Karpas-422 (cell line): ENCODE measurements around the gene ACOT7. TPM values are rescaled to one million over a fixed set of nuclear protein-coding genes. Genes with fewer than 3 reads are reported as not detected.
"Not testable (repeated sequence)": the region's sequence is repeated elsewhere in the genome, so short reads cannot be mapped to it uniquely, and the experiment has no call there.

ENCODE experiments used
- DNase-seq: peaks from one replicate; pipeline ENCODE4 v3.0.0-alpha.2; 2015
- H2AFZ ChIP-seq: fragments of 200-600 bp; sonication (generic); 2 replicates; pipeline ENCODE4 v1.6.1; 2014; ENCODE audit warnings: antibody characterized with exemption, low read length, mixed read lengths
- H3K27ac ChIP-seq: fragments of 200-600 bp; sonication (generic); 2 replicates; pipeline ENCODE4 v1.5.1; 2014; ENCODE audit warnings: mild to moderate bottlenecking, low read length, moderate library complexity
- H3K27me3 ChIP-seq: fragments of 200-600 bp; sonication (generic); 2 replicates; pipeline ENCODE4 v1.6.1; 2014; ENCODE audit warnings: low read length, mixed read lengths
- H3K36me3 ChIP-seq: fragments of 200-600 bp; sonication (generic); 2 replicates; pipeline ENCODE4 v1.6.1; 2014; ENCODE audit warnings: low read length, mixed read lengths; ENCODE audit not compliant: insufficient read depth
- H3K4me1 ChIP-seq: fragments of 200-600 bp; sonication (generic); 2 replicates; pipeline ENCODE4 v1.6.1; 2014; ENCODE audit warnings: mild to moderate bottlenecking, low read length, mixed read lengths
- H3K4me2 ChIP-seq: fragments of 200-600 bp; sonication (generic); 2 replicates; pipeline ENCODE4 v1.6.1; 2014; ENCODE audit warnings: low read length, low read depth, mild to moderate bottlenecking; ENCODE audit not compliant: poor library complexity, severe bottlenecking
- H3K4me3 ChIP-seq: fragments of 200-600 bp; sonication (generic); 2 replicates; pipeline ENCODE4 v1.5.1; 2014; ENCODE audit warnings: mild to moderate bottlenecking, antibody characterized with exemption, low read length, mixed read lengths
- H3K79me2 ChIP-seq: fragments of 200-600 bp; sonication (generic); 2 replicates; pipeline ENCODE4 v1.6.1; 2014; ENCODE audit warnings: mild to moderate bottlenecking, low read length, mixed read lengths
- H3K9ac ChIP-seq: fragments of 200-600 bp; sonication (generic); 2 replicates; pipeline ENCODE4 v1.6.0; 2014; ENCODE audit warnings: low read length
- H3K9me2 ChIP-seq: fragments of 200-600 bp; sonication (generic), shearing (Covaris generic); replicated peaks from 2 replicates; pipeline ENCODE4 v1.6.0; 2014; ENCODE audit warnings: mild to moderate bottlenecking, low read length, moderate library complexity; ENCODE audit not compliant: insufficient read depth
- H3K9me3 ChIP-seq: fragments of 300-700, 200-600 bp; sonication (generic); 2 replicates; pipeline ENCODE4 v1.6.1; 2014; ENCODE audit warnings: low read length, mixed read lengths
- H4K20me1 ChIP-seq: fragments of 200-600 bp; sonication (generic); 2 replicates; pipeline ENCODE4 v1.6.1; 2014; ENCODE audit warnings: mild to moderate bottlenecking, antibody characterized with exemption, low read length, low read depth; ENCODE audit not compliant: insufficient read depth
- total RNA-seq: library from RNA; depleted of rRNA; stranded (reverse); fragments of >200 nt; shearing (Covaris generic); gene quantifications from 2 replicates; pipeline ENCODE4 v1.2.3, GENCODE V29; 2014; ENCODE audit warnings: low replicate concordance

The ACOT7 gene
- total RNA-seq, 1 experiment from 2014 or later = 11.8 TPM

DNA sequence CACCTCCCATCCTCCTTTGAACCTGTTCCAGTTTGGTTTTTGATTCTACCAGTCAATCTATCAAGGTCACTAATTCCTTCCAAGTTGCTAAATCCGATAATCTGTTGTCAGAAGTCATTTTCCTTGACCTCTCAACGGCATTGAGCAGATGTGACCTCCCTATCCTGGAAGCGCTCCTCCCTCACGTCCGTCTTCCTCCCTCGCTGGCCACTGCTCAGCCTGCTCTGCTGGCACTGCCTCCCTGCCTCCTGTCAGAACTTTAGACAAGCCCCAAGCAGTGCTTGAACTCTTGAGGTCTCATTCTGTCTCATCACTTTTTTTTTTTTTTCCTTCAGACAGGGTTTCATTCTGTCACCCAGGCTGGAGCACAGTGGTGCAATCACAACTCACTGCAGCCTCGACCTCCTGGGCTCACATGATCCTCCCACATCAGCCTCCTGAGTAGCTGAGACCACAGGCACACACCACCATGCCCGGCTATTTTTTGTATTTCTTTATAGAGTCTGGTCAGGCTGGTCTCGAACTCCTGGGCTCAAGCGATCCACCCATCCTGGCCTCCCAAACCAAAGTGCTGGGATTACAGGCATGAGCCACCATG is 4.4 kb upstream of the ACOT7 start:
- no peak overlapping the region for H3K4me3 ChIP-seq
- H3K27me3 ChIP-seq = no peaks in the 10 kb centered on the region
- H4K20me1 ChIP-seq = no peaks in the 10 kb centered on the region
- no peaks in the 10 kb centered on the region for H3K9me2 ChIP-seq
- H3K36me3 ChIP-seq = no peaks in the 10 kb centered on the region
- no peaks in the 10 kb centered on the region for H3K9me3 ChIP-seq
- H3K4me1 ChIP-seq = peaks cover 6% of the 10 kb centered on the region
- no peak overlapping the region for H2AFZ ChIP-seq
- H3K27ac ChIP-seq = no peak overlapping the region
- no peak for DNase-seq
- H3K79me2 ChIP-seq = no peaks in the 10 kb centered on the region
- no peak overlapping the region for H3K9ac ChIP-seq
- H3K4me2 ChIP-seq = no peak overlapping the region

DNA sequence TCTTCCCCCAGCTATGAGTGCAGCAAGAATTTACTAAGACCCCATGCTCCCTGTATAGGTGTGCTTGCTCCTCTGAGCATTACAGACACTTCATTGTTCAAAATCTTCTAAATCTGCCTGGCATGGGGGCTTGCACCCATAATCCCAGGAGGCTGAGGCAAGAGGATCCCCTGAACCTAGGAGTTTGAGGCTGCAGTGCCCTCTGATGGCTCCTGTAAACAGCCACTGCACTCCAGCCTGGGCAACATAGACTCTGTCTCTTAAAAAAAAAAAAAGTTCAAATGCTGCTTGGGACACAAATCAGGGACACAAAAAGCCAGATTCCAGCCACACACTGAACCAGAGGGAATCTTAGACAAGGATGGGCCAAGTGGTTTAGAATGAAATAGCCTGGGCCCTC is 3.4 kb upstream of the ACOT7 start:
- peaks cover 9% of the 10 kb centered on the region for H3K4me1 ChIP-seq
- H3K9ac ChIP-seq = no peak overlapping the region
- H3K9me3 ChIP-seq = no peaks in the 10 kb centered on the region
- H3K27me3 ChIP-seq = no peaks in the 10 kb centered on the region
- H3K27ac ChIP-seq = no peak overlapping the region
- no peak overlapping the region for H2AFZ ChIP-seq
- H3K4me2 ChIP-seq = no peak overlapping the region
- H3K9me2 ChIP-seq = no peaks in the 10 kb centered on the region
- peaks cover 8% of the 10 kb centered on the region for H3K79me2 ChIP-seq
- peak; percentile 55 for DNase-seq
- no peaks in the 10 kb centered on the region; the same call in 1 of the 2 replicates for H4K20me1 ChIP-seq
- no peak overlapping the region for H3K4me3 ChIP-seq
- no peaks in the 10 kb centered on the region for H3K36me3 ChIP-seq

DNA sequence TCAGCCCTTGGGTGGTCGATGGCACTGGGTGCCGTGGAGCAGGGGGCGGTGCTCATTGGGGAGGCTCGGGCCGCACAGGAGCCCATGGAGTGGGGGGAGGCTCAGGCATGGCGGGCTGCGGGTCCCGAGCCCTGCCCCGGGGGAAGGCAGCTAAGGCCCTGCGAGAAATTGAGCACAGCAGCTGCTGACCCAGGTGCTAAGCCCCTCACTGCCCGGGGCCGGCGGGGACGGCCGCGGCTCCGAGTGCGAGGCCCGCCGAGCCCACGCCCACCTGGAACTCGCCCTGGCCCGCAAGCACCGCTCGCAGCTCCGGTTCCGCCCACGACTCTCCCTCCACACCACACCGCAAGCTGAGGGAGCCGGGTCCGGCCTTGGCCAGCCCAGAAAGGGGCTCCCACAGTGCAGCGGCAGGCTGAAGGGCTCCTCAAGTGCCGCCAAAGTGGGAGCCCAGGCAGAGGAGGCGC is 2.2 kb upstream of the ACOT7 start:
- H2AFZ ChIP-seq, H4K20me1 ChIP-seq, H3K9ac ChIP-seq, H3K36me3 ChIP-seq, DNase-seq, H3K27ac ChIP-seq, H3K4me2 ChIP-seq, H3K9me3 ChIP-seq, H3K27me3 ChIP-seq, H3K9me2 ChIP-seq, H3K4me3 ChIP-seq: not testable (repeated sequence)
- Histone ChIP-seq H3K4me1 (peaks cover 16% of the 10 kb centered on the region), H3K79me2 (peaks cover 20% of the 10 kb centered on the region)

DNA sequence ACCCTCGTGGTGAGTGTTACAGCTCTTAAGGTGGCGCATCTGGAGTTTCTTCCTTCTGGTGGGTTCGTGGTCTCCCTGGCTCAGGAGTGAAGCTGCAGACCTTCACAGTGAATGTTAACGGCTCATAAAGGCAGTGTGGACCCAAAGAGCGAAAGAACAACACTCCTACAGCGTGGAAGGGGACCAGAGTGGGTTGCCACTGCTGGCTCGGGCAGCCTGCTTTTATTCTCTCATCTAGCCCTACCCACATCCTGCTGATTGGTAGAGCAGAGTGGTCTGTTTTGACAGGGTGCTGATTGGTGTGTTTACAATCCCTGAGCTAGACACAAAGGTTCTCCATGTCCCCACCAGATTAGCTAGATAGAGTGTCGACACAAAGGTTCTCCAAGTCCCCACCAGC is 1.6 kb upstream of the ACOT7 start:
- H3K9ac ChIP-seq, H3K27ac ChIP-seq, H3K36me3 ChIP-seq, H3K9me2 ChIP-seq, H3K4me2 ChIP-seq, H3K27me3 ChIP-seq, H2AFZ ChIP-seq, H3K9me3 ChIP-seq, H3K4me3 ChIP-seq, H4K20me1 ChIP-seq: not testable (repeated sequence)
- peak; percentile 19 for DNase-seq
- Histone ChIP-seq H3K79me2 (peaks cover 27% of the 10 kb centered on the region), H3K4me1 (peaks cover 16% of the 10 kb centered on the region)

DNA sequence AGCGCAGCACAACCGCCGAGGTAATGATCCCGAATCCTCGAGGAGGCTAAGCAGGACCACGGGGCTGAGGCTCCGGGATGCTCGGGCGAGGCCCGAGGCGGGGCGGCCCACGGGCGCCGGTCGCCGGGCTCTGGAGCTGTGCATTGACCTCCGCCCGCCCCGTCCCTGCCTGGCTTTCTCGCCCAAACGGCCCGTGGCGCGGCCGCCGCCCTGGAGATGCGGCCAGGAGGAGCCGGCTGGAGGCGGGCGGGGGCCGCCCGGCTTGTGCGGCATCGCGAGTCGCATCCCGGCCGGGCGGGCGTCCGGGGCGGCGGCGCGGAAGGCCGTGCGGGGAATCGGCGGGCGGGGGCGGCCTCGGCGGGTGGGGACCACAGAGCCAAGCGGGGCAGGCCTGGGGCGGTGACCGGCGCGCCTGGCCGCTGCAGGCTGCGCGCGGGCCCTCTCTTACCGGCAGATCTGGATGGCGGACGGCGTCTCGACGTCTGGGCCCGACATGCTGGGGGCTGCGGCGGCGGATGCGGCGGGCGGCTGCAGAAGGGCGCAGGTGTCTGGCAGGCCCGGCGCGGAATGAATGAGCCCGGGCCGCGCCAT is 663 bp downstream of the ACOT7 start:
- peak overlapping the region; percentile 31; the same call in 1 of the 2 replicates for H3K27ac ChIP-seq
- H3K4me3 ChIP-seq = peak overlapping the region; percentile 98
- H4K20me1 ChIP-seq = peaks cover 5% of the 10 kb centered on the region; the same call in 1 of the 2 replicates
- no peaks in the 10 kb centered on the region for H3K27me3 ChIP-seq
- no peaks in the 10 kb centered on the region for H3K9me2 ChIP-seq
- H3K9ac ChIP-seq = peak overlapping the region; percentile 95
- peaks cover 16% of the 10 kb centered on the region for H3K4me1 ChIP-seq
- peaks cover 43% of the 10 kb centered on the region for H3K79me2 ChIP-seq
- H3K36me3 ChIP-seq = no peaks in the 10 kb centered on the region
- H3K9me3 ChIP-seq = no peaks in the 10 kb centered on the region
- DNase-seq = no peak
- H2AFZ ChIP-seq = peak overlapping the region; percentile 75; the same call in 1 of the 2 replicates
- H3K4me2 ChIP-seq = peak overlapping the region; percentile 77

DNA sequence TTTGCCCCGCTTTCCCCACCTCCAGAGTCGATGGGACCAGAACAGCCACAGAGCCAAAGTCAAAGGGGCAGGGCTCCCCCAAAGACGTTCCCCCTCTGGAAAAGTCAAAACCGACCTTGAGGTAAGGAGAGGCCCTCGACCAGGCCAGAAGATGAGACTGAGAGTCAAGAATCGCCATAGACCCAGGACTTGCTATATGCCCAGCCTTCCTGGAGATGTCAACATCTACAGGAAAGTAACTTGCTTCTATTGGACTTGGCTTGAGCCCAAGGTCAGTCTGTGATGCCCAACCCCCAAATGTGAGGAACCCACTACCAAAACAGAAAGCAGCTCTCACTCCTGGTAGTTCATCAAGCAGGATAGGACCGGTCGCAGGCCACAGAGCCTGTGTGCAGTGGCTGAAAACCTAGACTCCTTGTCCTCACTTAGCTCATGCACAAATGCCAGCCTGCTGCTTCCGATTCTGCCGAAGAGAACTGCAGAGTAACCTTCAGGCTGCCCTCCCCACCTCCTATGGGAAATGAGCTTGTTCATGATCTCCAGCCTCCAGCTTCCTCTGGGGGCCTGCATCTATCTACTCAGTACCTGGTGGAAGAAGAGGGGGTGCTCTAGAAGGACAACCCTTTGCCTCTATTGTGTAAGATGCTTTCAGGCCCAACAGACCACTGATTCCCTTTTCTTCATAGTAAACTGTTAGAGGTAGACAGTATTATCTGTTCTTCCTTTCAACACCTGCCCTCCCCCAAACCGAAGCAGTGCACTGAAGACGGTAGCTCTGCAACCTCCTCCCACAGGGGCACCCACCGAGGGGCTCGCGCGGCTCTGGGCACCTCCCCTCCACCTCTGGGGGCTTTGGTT is 1.4 kb downstream of the ACOT7 start:
- Histone ChIP-seq H3K27ac (peak overlapping the region; percentile 31; the same call in 1 of the 2 replicates), H3K79me2 (peaks cover 48% of the 10 kb centered on the region), H4K20me1 (peaks cover 5% of the 10 kb centered on the region; the same call in 1 of the 2 replicates), H3K9ac (peak overlapping the region; percentile 95), H3K4me2 (peak overlapping the region; percentile 77), H3K9me2 (no peaks in the 10 kb centered on the region), H3K27me3 (no peaks in the 10 kb centered on the region), H3K4me1 (peaks cover 16% of the 10 kb centered on the region), H3K9me3 (no peaks in the 10 kb centered on the region), H3K4me3 (peak overlapping the region; percentile 98), H2AFZ (peak overlapping the region; percentile 75; the same call in 1 of the 2 replicates), H3K36me3 (no peaks in the 10 kb centered on the region)
- peak; percentile 64 for DNase-seq

DNA sequence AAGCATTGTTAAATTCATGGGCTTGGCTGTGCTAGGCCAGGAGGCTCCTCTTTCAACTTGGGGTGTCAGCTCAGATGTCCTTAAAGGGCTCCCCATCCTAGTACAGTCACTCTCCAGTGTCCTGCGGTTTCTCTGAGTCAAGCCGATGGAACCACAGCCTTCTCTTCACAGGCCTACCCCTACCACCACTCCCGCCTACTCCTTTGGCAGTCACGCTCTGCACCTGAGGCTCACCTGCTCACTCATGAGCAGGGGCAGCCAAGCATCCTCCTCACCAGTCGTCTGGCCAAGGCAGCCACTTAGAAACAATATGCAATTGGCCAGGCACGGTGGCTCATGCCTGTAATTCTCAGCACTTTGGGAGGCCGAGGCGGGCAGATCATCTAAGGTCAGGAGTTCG is 3.6 kb downstream of the ACOT7 start:
- H3K36me3 ChIP-seq = no peaks in the 10 kb centered on the region; the same call in 1 of the 2 replicates
- H3K9me3 ChIP-seq = no peaks in the 10 kb centered on the region; the same call in 1 of the 2 replicates
- H3K4me1 ChIP-seq = peaks cover 16% of the 10 kb centered on the region
- H3K4me2 ChIP-seq = no peak overlapping the region
- no peak overlapping the region for H3K4me3 ChIP-seq
- H3K27ac ChIP-seq = no peak overlapping the region
- peak; percentile 7 for DNase-seq
- H3K79me2 ChIP-seq = peaks cover 70% of the 10 kb centered on the region
- H2AFZ ChIP-seq = no peak overlapping the region
- H3K9me2 ChIP-seq = no peaks in the 10 kb centered on the region
- H3K27me3 ChIP-seq = no peaks in the 10 kb centered on the region
- no peak overlapping the region for H3K9ac ChIP-seq
- peaks cover 5% of the 10 kb centered on the region; the same call in 1 of the 2 replicates for H4K20me1 ChIP-seq
